ENCODE measurements around the gene TRDMT1. TPM values are rescaled to one million over a fixed set of nuclear protein-coding genes. Genes with fewer than 3 reads are reported as not detected.

The TRDMT1 gene
- total RNA-seq, 1 experiment from 2014 or later: 20.2 TPM

DNA sequence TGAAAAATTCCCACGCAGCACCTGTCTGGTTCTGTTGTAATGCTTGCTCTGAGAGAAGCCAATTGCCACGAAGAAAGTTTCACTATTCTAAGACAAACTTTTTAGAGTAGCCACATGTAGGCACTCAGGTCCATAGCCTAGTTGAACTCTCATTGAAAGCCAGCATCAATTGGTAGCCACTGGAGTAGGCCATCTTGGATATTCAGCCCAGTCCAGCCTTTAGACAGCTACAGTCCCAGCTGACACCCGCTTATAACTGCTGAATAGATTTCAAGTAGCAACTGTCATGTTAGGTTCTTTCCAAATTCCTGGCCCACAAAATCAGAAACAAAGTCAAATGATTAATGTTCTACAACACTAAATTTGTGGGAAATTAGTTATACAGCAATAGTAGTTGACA, 103.5 kb downstream of the TRDMT1 start:
- no peaks in the 10 kb centered on the region for H4K20me1 ChIP-seq (ENCODE audit: control insufficient read depth, insufficient read depth, insufficient read length)
- H3K4me2 ChIP-seq (ENCODE audit: insufficient read depth, insufficient read length, low read length): no peak overlapping the region
- no peak overlapping the region for H3K18ac ChIP-seq (ENCODE audit: insufficient read length, low read depth, low read length)
- no peak overlapping the region for H3K4me3 Mint-ChIP-seq
- no peak overlapping the region for H3K23ac ChIP-seq (ENCODE audit: insufficient read length, low read depth, low read length)
- H3K23me2 ChIP-seq (ENCODE audit: insufficient read length, low read depth, low read length, poor library complexity, severe bottlenecking): no peaks in the 10 kb centered on the region
- no peak overlapping the region for H3K56ac ChIP-seq (ENCODE audit: insufficient read length, low read depth, low read length)
- H3K79me1 ChIP-seq (ENCODE audit: insufficient read depth, low read depth, low read length, poor library complexity, severe bottlenecking): no peaks in the 10 kb centered on the region
- H3K36me3 Mint-ChIP-seq (ENCODE audit: insufficient read depth in 1 of 3, low read depth in 3 of 3): peaks cover 0 to 9% (median 2%) of the 10 kb centered on the region in 3 experiments; a peak in 2 of 7 replicates
- H2BK20ac ChIP-seq (ENCODE audit: low read depth, low read length, poor library complexity, severe bottlenecking): no peak overlapping the region
- H3K27me3 ChIP-seq (ENCODE audit: insufficient read depth, low read length): no peaks in the 10 kb centered on the region
- no peaks in the 10 kb centered on the region for H3K79me2 ChIP-seq (ENCODE audit: insufficient read depth, low read length)
- H3K27ac Mint-ChIP-seq: no peak overlapping the region
- H3K9me3 Mint-ChIP-seq: peaks cover 6 to 22% of the 10 kb centered on the region in 2 experiments; a peak in 4 of 5 replicates
- no peaks in the 10 kb centered on the region for H3K4me1 Mint-ChIP-seq
- no peak overlapping the region for H3K4ac ChIP-seq (ENCODE audit: low read depth, low read length)
- no peak overlapping the region for H3K14ac ChIP-seq (ENCODE audit: insufficient read depth, low read length)
- TF ChIP-seq, protein P1, sequence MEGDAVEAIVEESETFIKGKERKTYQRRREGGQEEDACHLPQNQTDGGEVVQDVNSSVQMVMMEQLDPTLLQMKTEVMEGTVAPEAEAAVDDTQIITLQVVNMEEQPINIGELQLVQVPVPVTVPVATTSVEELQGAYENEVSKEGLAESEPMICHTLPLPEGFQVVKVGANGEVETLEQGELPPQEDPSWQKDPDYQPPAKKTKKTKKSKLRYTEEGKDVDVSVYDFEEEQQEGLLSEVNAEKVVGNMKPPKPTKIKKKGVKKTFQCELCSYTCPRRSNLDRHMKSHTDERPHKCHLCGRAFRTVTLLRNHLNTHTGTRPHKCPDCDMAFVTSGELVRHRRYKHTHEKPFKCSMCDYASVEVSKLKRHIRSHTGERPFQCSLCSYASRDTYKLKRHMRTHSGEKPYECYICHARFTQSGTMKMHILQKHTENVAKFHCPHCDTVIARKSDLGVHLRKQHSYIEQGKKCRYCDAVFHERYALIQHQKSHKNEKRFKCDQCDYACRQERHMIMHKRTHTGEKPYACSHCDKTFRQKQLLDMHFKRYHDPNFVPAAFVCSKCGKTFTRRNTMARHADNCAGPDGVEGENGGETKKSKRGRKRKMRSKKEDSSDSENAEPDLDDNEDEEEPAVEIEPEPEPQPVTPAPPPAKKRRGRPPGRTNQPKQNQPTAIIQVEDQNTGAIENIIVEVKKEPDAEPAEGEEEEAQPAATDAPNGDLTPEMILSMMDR (conservative IDR thresholded peaks at IDR 0.05): no peak
- H3K9ac ChIP-seq (ENCODE audit: extremely low read depth, insufficient read length, low read length): no peak overlapping the region
- no CpG with 5 or more reads among the region's 3 CpGs for WGBS (ENCODE audit: extremely low coverage, insufficient read length, low lambda C conversion rate)
- H4K8ac ChIP-seq (replicated peaks; ENCODE audit: insufficient read length, low read depth, low read length): no peak overlapping the region
- H3K27ac ChIP-seq (ENCODE audit: insufficient read length, low read depth, low read length): no peak overlapping the region
- H4K91ac ChIP-seq (ENCODE audit: insufficient read length, low read depth, low read length): no peak overlapping the region
- H3K9me3 ChIP-seq (ENCODE audit: control insufficient read depth, low read depth, low read length): no peaks in the 10 kb centered on the region
- H4K5ac ChIP-seq (ENCODE audit: insufficient read length, low read depth, low read length): no peak overlapping the region
- no peak overlapping the region for H2BK15ac ChIP-seq (ENCODE audit: low read depth, low read length)
- no peaks in the 10 kb centered on the region for H3K27me3 Mint-ChIP-seq (ENCODE audit: low read depth)
- no peak overlapping the region for H2BK12ac ChIP-seq (ENCODE audit: insufficient read length, low read depth, low read length)
- no peak overlapping the region for H2BK5ac ChIP-seq (ENCODE audit: insufficient read length, low read length)
- no peak for DNase-seq
- no peak overlapping the region for H2AFZ ChIP-seq (ENCODE audit: low read length)
- H2BK120ac ChIP-seq (ENCODE audit: low read depth, low read length, poor library complexity, severe bottlenecking): no peak overlapping the region
- H2AK5ac ChIP-seq (ENCODE audit: insufficient read length, low read length): no peak overlapping the region
- no peaks in the 10 kb centered on the region for H3K4me1 ChIP-seq (ENCODE audit: insufficient read depth, low read length)
- no peak overlapping the region for H3T11ph ChIP-seq (ENCODE audit: low read length)

Other genes with a start within 250 kb of the TRDMT1 start
- 0.26 and 0.37 TPM in 2 replicates for gene CUBN, start 71.9 kb downstream of the TRDMT1 start, total RNA-seq (2021)
- 232 and 240 TPM in 2 replicates for gene VIM, start 26.6 kb upstream of the TRDMT1 start, total RNA-seq (2021)

Data from H9 (cell line).